Hepatocyte (in vitro differentiated cells): ENCODE data around the gene MAPRE2. TPM values are rescaled to one million over a fixed set of nuclear protein-coding genes. Genes with fewer than 3 reads are reported as not detected.
A peak's percentile ranks its signal among the peaks of the same experiment; 100 is the strongest.

ENCODE experiments used
- DNase-seq: peaks from one replicate; pipeline ENCODE4 v3.0.0-alpha.2; 2016; ENCODE audit warnings: low spot score
- H2AFZ ChIP-seq: fragments of 200-600 bp; sonication (generic); 2 replicates; pipeline ENCODE4 v1.6.0; 2016; ENCODE audit warnings: antibody characterized with exemption, mild to moderate bottlenecking
- H3K27ac ChIP-seq: fragments of 200-600 bp; sonication (generic); 2 replicates; pipeline ENCODE4 v1.5.1; 2016; ENCODE audit warnings: mild to moderate bottlenecking
- H3K27me3 ChIP-seq: fragments of 200-600 bp; sonication (generic); 2 replicates; pipeline ENCODE4 v1.6.1; 2016
- H3K36me3 ChIP-seq: fragments of 200-600 bp; sonication (generic); replicated peaks from 2 replicates; pipeline ENCODE4 v1.5.1; 2016; ENCODE audit warnings: low read depth; ENCODE audit not compliant: insufficient read depth
- H3K4me1 ChIP-seq: fragments of 200-600 bp; sonication (generic); 2 replicates; pipeline ENCODE4 v1.5.1; 2016; ENCODE audit warnings: mild to moderate bottlenecking, moderate library complexity; ENCODE audit not compliant: insufficient read depth
- H3K4me2 ChIP-seq: fragments of 200-600 bp; sonication (generic); 2 replicates; pipeline ENCODE4 v1.6.0; 2016
- H3K4me3 ChIP-seq: fragments of 200-600 bp; sonication (generic); 2 replicates; pipeline ENCODE4 v1.5.1; 2016; ENCODE audit warnings: mild to moderate bottlenecking
- H3K79me2 ChIP-seq: fragments of 200-600 bp; sonication (generic); 2 replicates; pipeline ENCODE4 v1.6.0; 2017; ENCODE audit warnings: mild to moderate bottlenecking
- H3K9me2 ChIP-seq: fragments of 200-600 bp; sonication (generic); replicated peaks from 2 replicates; pipeline ENCODE4 v1.6.0; 2017; ENCODE audit warnings: mild to moderate bottlenecking; ENCODE audit not compliant: insufficient read depth
- H3K9me3 ChIP-seq: fragments of 200-600 bp; sonication (generic); 2 replicates; pipeline ENCODE4 v1.5.1; 2016; ENCODE audit warnings: low read depth, mild to moderate bottlenecking
- H4K20me1 ChIP-seq: fragments of 200-600 bp; sonication (generic); 2 replicates; pipeline ENCODE4 v1.6.0; 2016; ENCODE audit warnings: mild to moderate bottlenecking; ENCODE audit not compliant: insufficient read depth, poor library complexity, severe bottlenecking
- CTCF ChIP-seq: fragments of 200-600 bp; sonication (generic); IDR thresholded peaks from 2 replicates; pipeline ENCODE4 v1.5.1; 2016; ENCODE audit warnings: antibody characterized with exemption, mild to moderate bottlenecking; ENCODE audit not compliant: poor library complexity
- EZH2 ChIP-seq: fragments of 200-600 bp; sonication (generic); IDR thresholded peaks from 2 replicates; pipeline ENCODE4 v1.6.1; 2016; ENCODE audit warnings: antibody characterized with exemption, mild to moderate bottlenecking, borderline replicate concordance
- EZH2phosphoT487 ChIP-seq: fragments of 200-600 bp; sonication (generic); IDR thresholded peaks from one replicate; pipeline ENCODE4 v1.6.1; 2018; ENCODE audit warnings: antibody characterized with exemption, mild to moderate bottlenecking, low read depth, moderate library complexity; ENCODE audit not compliant: unreplicated experiment, severe bottlenecking
- WGBS: methylation state at CpG from one replicate; pipeline ENCODE4 v1.1.6; 2016; ENCODE audit warnings: low lambda C conversion rate; ENCODE audit errors: missing lambda C conversion rate; 5-methylcytosine and 5-hydroxymethylcytosine counted together
- polyA plus RNA-seq: library from polyadenylated mRNA; unstranded; fragments of >200 nt; fragmentation: Nextera tagmentation; extraction: Ambion mirVana; gene quantifications from 2 replicates; pipeline ENCODE4 v1.2.1, GENCODE V29; 2016
- total RNA-seq: library from RNA; depleted of rRNA; stranded (reverse); fragments of >200 nt; gene quantifications from 2 replicates; pipeline ENCODE4 v1.2.3, GENCODE V29; 2014

The MAPRE2 gene
- total RNA-seq: 27.6 and 28.2 TPM in 2 replicates
- polyA plus RNA-seq: 19.1 and 21.1 TPM in 2 replicates

- H3K27ac ChIP-seq: peak within 1 kb of the TSS; percentile 84
Measured at GRCh38 chr18:35040988-35041814, at the start of gene MAPRE2. TSS of gene MAPRE2 (plus strand) at chr18:35041413. CDS start at chr18:35041540, 127 bp downstream.

GRCh38 chr18:34991561-34991960, 49.7 kb upstream of the MAPRE2 start:
- no peaks in the 10 kb centered on the region for H3K9me2 ChIP-seq
- DNase-seq: no peak
- no peaks in the 10 kb centered on the region for H3K4me1 ChIP-seq
- no peaks in the 10 kb centered on the region for H3K79me2 ChIP-seq
- no peaks in the 10 kb centered on the region for H4K20me1 ChIP-seq
- no peak overlapping the region for H3K4me3 ChIP-seq
- H3K4me2 ChIP-seq: no peak overlapping the region
- no peak overlapping the region for H3K27ac ChIP-seq
- TF ChIP-seq EZH2phosphoT487 (no peak), CTCF (no peak), EZH2 (no peak)
- WGBS: 91% methylated on average over 3 of the region's 3 CpGs
- H3K27me3 ChIP-seq: no peaks in the 10 kb centered on the region
- no peak overlapping the region for H2AFZ ChIP-seq
- no peaks in the 10 kb centered on the region for H3K36me3 ChIP-seq
- H3K9me3 ChIP-seq: no peaks in the 10 kb centered on the region

More at GRCh38 chr18:35040988-35041814, at the start of gene MAPRE2:
- Histone ChIP-seq H3K27me3 (no peaks in the 10 kb centered on the region), H3K36me3 (no peaks in the 10 kb centered on the region), H3K4me3 (peak within 1 kb of the TSS; percentile 96), H4K20me1 (no peaks in the 10 kb centered on the region), H2AFZ (peak within 1 kb of the TSS; percentile 80), H3K4me2 (peak within 1 kb of the TSS; percentile 91), H3K79me2 (peaks cover 35% of the 10 kb centered on the region), H3K9me3 (no peaks in the 10 kb centered on the region), H3K4me1 (peaks cover 15% of the 10 kb centered on the region), H3K9me2 (no peaks in the 10 kb centered on the region)
- peak; percentile 99 for DNase-seq
- TF ChIP-seq CTCF: no peak
- 4% methylated on average over 45 of the region's 54 CpGs for WGBS

GRCh38 chr18:34993289-34993688, 47.9 kb upstream of the MAPRE2 start:
- no peaks in the 10 kb centered on the region for H4K20me1 ChIP-seq
- 79% methylated on average over 2 of the region's 2 CpGs for WGBS

More at GRCh38 chr18:34993289-34993688, 47.9 kb upstream of the MAPRE2 start:
- Histone ChIP-seq H3K4me1 (no peaks in the 10 kb centered on the region), H3K4me2 (no peak overlapping the region), H3K4me3 (no peak overlapping the region), H3K79me2 (no peaks in the 10 kb centered on the region), H3K9me3 (no peaks in the 10 kb centered on the region), H2AFZ (no peak overlapping the region), H3K36me3 (no peaks in the 10 kb centered on the region), H3K27ac (no peak overlapping the region), H3K27me3 (no peaks in the 10 kb centered on the region), H3K9me2 (no peaks in the 10 kb centered on the region)
- no peak for DNase-seq
- TF ChIP-seq CTCF: no peak
- TF ChIP-seq EZH2phosphoT487: no peak
- TF ChIP-seq EZH2: no peak
